HL-60 (cell line): ENCODE data around the gene GSC.

Experiments
- CTCF ChIP-seq: IDR thresholded peaks from one replicate; pipeline ENCODE4 v1.5.1; 2011; ENCODE audit warnings: low read length, control low read depth, inconsistent platforms; ENCODE audit not compliant: insufficient read depth
- GABPA ChIP-seq: IDR thresholded peaks from 2 replicates; pipeline ENCODE4 v1.6.1; 2012; ENCODE audit warnings: low read depth
- POLR2AphosphoS5 ChIP-seq: IDR thresholded peaks from 2 replicates; pipeline ENCODE4 v1.6.1; 2012; ENCODE audit warnings: low read depth
- SPI1 ChIP-seq: IDR thresholded peaks from 2 replicates; pipeline ENCODE4 v1.6.1; 2012; ENCODE audit warnings: low read depth, mild to moderate bottlenecking, borderline replicate concordance

DNA sequence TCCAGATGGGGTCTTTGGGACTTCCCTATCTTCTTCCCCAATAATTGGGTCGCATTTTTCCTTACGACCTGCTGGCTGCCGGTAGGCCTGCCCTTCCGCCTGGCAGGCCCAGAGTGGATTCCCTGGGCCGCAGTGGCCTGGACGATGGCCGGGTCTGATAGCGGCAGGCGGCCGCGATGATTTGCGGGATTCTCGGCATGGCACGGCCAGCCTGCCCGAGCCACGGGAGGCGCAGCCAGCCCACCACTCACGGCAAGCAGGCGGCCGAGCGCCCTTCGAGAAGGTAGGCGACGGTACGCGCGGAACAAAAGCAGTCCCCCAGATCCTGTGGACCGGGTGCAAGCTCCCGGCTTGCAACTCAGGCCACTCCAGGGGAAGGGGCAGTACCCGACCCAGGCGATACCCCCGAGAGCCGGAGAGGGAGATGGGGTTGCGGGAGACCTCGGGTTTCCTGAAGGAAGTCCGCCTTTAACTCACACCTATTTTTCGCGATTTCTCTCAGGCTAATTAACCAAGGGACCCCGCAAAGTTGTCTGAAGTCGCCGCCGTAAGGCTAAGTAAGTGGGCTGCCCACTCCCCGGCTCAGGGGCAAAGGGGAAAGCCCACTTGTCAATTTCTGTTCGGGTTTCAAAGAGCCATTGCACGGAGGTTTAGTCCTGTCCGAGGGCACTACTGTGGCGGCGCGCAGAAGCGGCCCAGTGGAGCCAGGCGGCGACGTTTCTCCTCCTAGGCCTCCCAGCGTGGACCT lies 1.4 kb upstream of the GSC start:
- TF ChIP-seq CTCF: no peak
- no peak for TF ChIP-seq GABPA
- TF ChIP-seq POLR2AphosphoS5: no peak
- TF ChIP-seq SPI1: no peak
